Neural cell (in vitro differentiated cells): Measurements from ENCODE around the gene FRY. TPM values are rescaled to one million over a fixed set of nuclear protein-coding genes. Genes with fewer than 3 reads are reported as not detected.

Experiments
- H2AFZ ChIP-seq: fragments of 200-600, 300-800 bp; sonication (generic), shearing (Covaris generic); 2 replicates; pipeline ENCODE4 v1.6.0; 2014; ENCODE audit warnings: low read depth, mild to moderate bottlenecking, antibody characterized with exemption, low read length, moderate library complexity
- H3F3A ChIP-seq: fragments of 200-600 bp; shearing (Covaris generic); 2 replicates; pipeline ENCODE4 v1.6.1; 2016; ENCODE audit warnings: mild to moderate bottlenecking, moderate library complexity, mixed read lengths, antibody characterized with exemption, low read length; ENCODE audit not compliant: insufficient read depth, poor library complexity, severe bottlenecking
- H3K27ac ChIP-seq: fragments of 200-600, 300-800 bp; sonication (generic), shearing (Covaris generic); 2 replicates; pipeline ENCODE4 v1.5.1; 2014; ENCODE audit warnings: mild to moderate bottlenecking, low read length, moderate library complexity
- H3K27me3 ChIP-seq: fragments of 300-800, 200-600 bp; sonication (generic), shearing (Covaris generic); 2 replicates; pipeline ENCODE4 v1.6.0; 2014; ENCODE audit warnings: mild to moderate bottlenecking, low read depth, low read length, moderate library complexity; ENCODE audit not compliant: insufficient read depth
- H3K36me3 ChIP-seq: fragments of 300-800, 200-600 bp; sonication (generic), shearing (Covaris generic); 2 replicates; pipeline ENCODE4 v1.5.1; 2014; ENCODE audit warnings: mild to moderate bottlenecking, antibody characterized with exemption, low read length, moderate library complexity; ENCODE audit not compliant: insufficient read depth
- H3K4me2 ChIP-seq: fragments of 300-800, 200-600 bp; sonication (generic), shearing (Covaris generic); 2 replicates; pipeline ENCODE4 v1.6.0; 2014; ENCODE audit warnings: mild to moderate bottlenecking, low read length
- H3K4me3 ChIP-seq: fragments of 300-800, 200-600 bp; sonication (generic), shearing (Covaris generic); 2 replicates; pipeline ENCODE4 v1.5.1; 2014; ENCODE audit warnings: mild to moderate bottlenecking, low read length, moderate library complexity
- H3K79me2 ChIP-seq: fragments of 200-600 bp; shearing (Covaris generic); replicated peaks from 2 replicates; pipeline ENCODE4 v1.6.0; 2014; ENCODE audit warnings: mild to moderate bottlenecking, low read length, moderate library complexity; ENCODE audit not compliant: insufficient read depth
- H3K9ac ChIP-seq: fragments of 300-800, 200-600 bp; sonication (generic), shearing (Covaris generic); 2 replicates; pipeline ENCODE4 v1.6.1; 2016; ENCODE audit warnings: mild to moderate bottlenecking, low read length, mixed read lengths
- H3K9me2 ChIP-seq: fragments of 200-600 bp; shearing (Covaris generic); 2 replicates; pipeline ENCODE4 v1.6.1; 2016; ENCODE audit warnings: mild to moderate bottlenecking, low read length, mixed read lengths; ENCODE audit not compliant: insufficient read depth
- H3K9me3 ChIP-seq: fragments of 200-600, 300-800 bp; sonication (generic), shearing (Covaris generic); 2 replicates; pipeline ENCODE4 v1.6.1; 2016; ENCODE audit warnings: mild to moderate bottlenecking, mixed run types, low read length, moderate library complexity, mixed read lengths
- H4K20me1 ChIP-seq: fragments of 200-600 bp; shearing (Covaris generic); 2 replicates; pipeline ENCODE4 v1.6.1; 2016; ENCODE audit warnings: mild to moderate bottlenecking, mixed run types; ENCODE audit not compliant: insufficient read depth
- CTCF ChIP-seq: fragments of 450-650 bp; IDR thresholded peaks from 2 replicates; pipeline ENCODE4 v1.5.1; 2014; ENCODE audit warnings: antibody characterized with exemption, mild to moderate bottlenecking, moderate library complexity; ENCODE audit not compliant: poor library complexity, severe bottlenecking
- EP300 ChIP-seq: fragments of 450-650 bp; conservative IDR thresholded peaks from 2 replicates; pipeline ENCODE4 v1.6.1; 2014; ENCODE audit warnings: antibody characterized with exemption, mild to moderate bottlenecking, moderate library complexity; ENCODE audit not compliant: poor library complexity, severe bottlenecking
- EZH2 ChIP-seq: fragments of 200-600, 300-800 bp; shearing (Covaris generic), sonication (generic); IDR thresholded peaks from 2 replicates; pipeline ENCODE4 v1.6.1; 2014; ENCODE audit warnings: antibody characterized with exemption, low read length, borderline replicate concordance, mild to moderate bottlenecking; ENCODE audit not compliant: insufficient read depth, poor library complexity, severe bottlenecking
- MXI1 ChIP-seq: fragments of 450-650 bp; conservative IDR thresholded peaks from 2 replicates; pipeline ENCODE4 v1.6.1; 2014; ENCODE audit warnings: antibody characterized with exemption, mild to moderate bottlenecking; ENCODE audit not compliant: poor library complexity, severe bottlenecking
- POLR2AphosphoS5 ChIP-seq: IDR thresholded peaks from 2 replicates; pipeline ENCODE4 v1.6.1; 2012
- RAD21 ChIP-seq: fragments of 450-650 bp; conservative IDR thresholded peaks from 2 replicates; pipeline ENCODE4 v1.6.1; 2014; ENCODE audit warnings: antibody characterized with exemption, mild to moderate bottlenecking, moderate library complexity
- REST ChIP-seq: IDR thresholded peaks from 2 replicates; pipeline ENCODE4 v1.6.1; 2012; ENCODE audit warnings: borderline replicate concordance
- SMC3 ChIP-seq: fragments of 450-650 bp; conservative IDR thresholded peaks from 2 replicates; pipeline ENCODE4 v1.6.1; 2014; ENCODE audit warnings: antibody characterized with exemption, mild to moderate bottlenecking, moderate library complexity; ENCODE audit not compliant: poor library complexity
- TAF1 ChIP-seq: IDR thresholded peaks from 2 replicates; pipeline ENCODE4 v1.6.1; 2012; ENCODE audit warnings: low read depth
- polyA plus RNA-seq: library from polyadenylated mRNA; depleted of rRNA; stranded (reverse); fragments of >200 nt; gene quantifications from 2 replicates; pipeline ENCODE4 v1.2.3, GENCODE V29; 2014

Gene FRY
- polyA plus RNA-seq, 1 donor from 2014 or later = 49.3 TPM

- Histone ChIP-seq H3F3A (peaks cover 6% of the 10 kb centered on the region), H3K27ac (peak overlapping the region; percentile 66), H2AFZ (no peak overlapping the region), H3K9me2 (no peaks in the 10 kb centered on the region), H3K4me3 (no peak overlapping the region), H4K20me1 (no peaks in the 10 kb centered on the region), H3K4me2 (peak overlapping the region; percentile 30), H3K9ac (no peak overlapping the region), H3K27me3 (no peaks in the 10 kb centered on the region), H3K79me2 (peaks cover 15% of the 10 kb centered on the region), H3K36me3 (no peaks in the 10 kb centered on the region), H3K9me3 (no peaks in the 10 kb centered on the region)
- TF ChIP-seq TAF1 = no peak
- no peak for TF ChIP-seq MXI1
- no peak for TF ChIP-seq RAD21
- no peak for TF ChIP-seq REST
- TF ChIP-seq EP300 = no peak
- no peak for TF ChIP-seq CTCF
- TF ChIP-seq SMC3 = no peak
- TF ChIP-seq EZH2 = no peak
- no peak for TF ChIP-seq POLR2AphosphoS5
Observed at GRCh38 chr13:32059511-32059984, 28.0 kb downstream of the FRY start.

- Histone ChIP-seq H3K4me3 (no peak overlapping the region), H2AFZ (no peak overlapping the region), H3K36me3 (no peaks in the 10 kb centered on the region), H3K27me3 (no peaks in the 10 kb centered on the region), H3K9ac (no peak overlapping the region), H3K27ac (no peak overlapping the region), H3K4me2 (no peak overlapping the region), H3K9me2 (no peaks in the 10 kb centered on the region), H4K20me1 (no peaks in the 10 kb centered on the region), H3K79me2 (peaks cover 15% of the 10 kb centered on the region), H3F3A (peaks cover 7% of the 10 kb centered on the region), H3K9me3 (no peaks in the 10 kb centered on the region)
- no peak for TF ChIP-seq SMC3
- no peak for TF ChIP-seq CTCF
- no peak for TF ChIP-seq RAD21
Observed at GRCh38 chr13:32060401-32060878, 28.9 kb downstream of the FRY start.
